Stimulated activated CD8-positive, alpha-beta memory T cell treated with anti-CD3 and anti-CD28 coated beads, Interleukin-4, amount 100 ng/mL, for 24 hours (primary cell): ENCODE measurements around the gene EHBP1L1.

Experiments used
- DNase-seq: peaks from one replicate; pipeline ENCODE4 v3.0.0-alpha.2; 2020; ENCODE audit warnings: low read depth

The EHBP1L1 gene

DNA sequence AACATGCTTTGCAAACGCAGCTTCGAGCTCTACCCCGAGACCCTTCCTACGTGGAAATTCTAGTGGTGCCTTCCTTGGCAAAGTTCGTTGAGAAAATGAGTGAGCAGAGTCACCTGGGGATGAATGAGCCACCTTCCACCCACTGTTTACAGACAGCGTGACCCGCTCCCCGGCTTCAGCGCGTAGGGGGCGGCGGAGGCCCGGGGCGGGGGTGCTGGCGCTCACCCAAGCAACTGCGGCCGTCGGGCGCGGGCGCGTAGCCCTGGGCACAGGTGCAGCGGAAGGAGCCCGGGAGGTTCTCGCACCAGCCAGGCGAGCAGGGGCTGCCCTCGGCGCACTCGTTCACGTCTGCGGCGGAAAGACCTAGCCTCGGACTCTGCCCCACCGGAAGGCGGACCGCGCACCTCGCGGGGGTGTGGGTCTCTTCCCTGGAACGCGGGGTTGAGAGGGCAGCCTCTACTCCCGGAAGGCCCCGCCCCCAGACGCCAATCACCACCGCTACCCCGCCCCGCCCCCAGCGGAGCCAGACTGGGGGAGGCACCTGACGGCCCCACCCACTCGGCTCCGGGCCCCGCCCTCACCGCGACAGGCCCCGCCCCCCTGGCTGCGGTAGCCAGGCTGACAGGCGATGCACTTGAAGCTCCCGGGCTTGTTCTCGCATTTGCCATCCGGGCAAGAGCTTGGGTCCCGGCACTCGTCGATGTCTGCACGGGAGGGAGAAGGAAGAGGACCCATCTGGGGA lies 29.5 kb upstream of the EHBP1L1 start:
- DNase-seq, result peak; percentile 97

DNA sequence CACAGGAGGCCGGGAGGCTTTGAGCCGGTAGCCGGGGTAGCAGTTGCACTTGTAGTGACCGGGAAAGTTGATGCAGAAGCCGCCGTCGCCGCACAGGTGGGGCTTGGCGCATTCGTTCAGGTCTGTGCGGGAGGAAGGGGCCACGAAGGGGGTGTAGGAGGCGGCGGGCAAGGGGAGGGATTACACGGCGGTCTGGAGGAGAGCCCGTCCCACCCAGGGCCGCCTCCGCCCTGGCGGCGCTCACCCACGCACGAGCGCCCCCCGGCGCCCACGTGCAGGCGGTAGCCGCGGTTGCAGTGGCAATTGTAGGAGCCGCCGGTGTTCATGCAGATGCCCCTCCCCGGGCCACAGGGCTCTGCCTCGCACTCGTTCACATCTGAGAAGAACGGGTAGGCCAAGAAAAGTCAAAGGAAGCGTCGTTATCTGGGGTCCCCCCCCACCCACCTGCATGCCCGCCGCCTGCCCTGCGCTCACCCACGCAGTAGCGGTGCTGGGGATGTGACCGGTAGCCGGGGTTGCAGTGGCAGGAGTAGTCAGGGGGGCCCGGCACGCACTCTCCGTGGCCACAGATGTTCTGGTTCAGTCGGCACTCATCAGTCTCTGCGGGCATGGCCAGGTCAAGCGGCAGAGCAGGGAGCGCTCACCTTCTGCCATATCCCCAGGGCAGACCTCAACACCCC lies 28.3 kb upstream of the EHBP1L1 start:
- DNase-seq, result no peak

DNA sequence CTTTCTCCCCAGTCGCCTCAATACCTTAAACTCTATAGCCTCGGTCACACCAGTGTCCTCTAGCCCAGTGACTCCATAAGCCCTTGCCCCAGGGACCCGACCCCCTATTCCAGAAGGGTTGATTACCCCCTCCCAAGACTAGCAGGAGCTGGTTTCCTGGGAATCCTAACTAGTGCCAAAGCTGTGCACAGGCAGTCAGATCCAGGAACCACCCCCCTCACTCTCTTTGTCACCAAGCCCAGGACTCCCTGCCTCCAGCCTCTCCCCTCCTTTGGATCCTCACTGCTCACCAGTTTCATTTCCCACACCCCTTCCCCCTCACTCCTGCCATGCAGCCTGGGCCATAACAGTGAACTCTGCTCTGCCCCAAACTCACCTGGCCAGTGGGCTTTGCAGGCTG lies 27.5 kb upstream of the EHBP1L1 start:
- no peak for DNase-seq

DNA sequence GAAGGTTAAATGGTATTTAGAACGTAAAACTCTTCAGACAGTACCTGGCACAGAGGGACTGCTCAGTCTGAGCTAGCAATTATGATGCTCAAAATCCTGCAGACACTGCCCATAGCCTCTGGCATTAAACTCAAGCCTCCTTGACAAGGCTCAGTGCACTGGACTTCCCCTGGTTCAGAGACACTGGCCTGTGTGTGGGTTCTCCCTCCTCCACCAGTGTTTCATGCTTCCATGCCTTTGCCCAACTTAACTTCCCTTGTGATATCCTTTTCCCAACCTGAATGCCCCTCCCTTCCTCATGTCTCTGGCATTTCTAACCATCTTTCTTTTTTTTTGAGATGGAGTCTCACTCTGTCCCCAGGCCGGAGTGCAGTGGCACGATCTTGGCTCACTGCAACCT lies 26.8 kb upstream of the EHBP1L1 start:
- no peak for DNase-seq

- no peak for DNase-seq
Observed at GRCh38 chr11:65551572-65552387, 24.1 kb upstream of the EHBP1L1 start.

DNA sequence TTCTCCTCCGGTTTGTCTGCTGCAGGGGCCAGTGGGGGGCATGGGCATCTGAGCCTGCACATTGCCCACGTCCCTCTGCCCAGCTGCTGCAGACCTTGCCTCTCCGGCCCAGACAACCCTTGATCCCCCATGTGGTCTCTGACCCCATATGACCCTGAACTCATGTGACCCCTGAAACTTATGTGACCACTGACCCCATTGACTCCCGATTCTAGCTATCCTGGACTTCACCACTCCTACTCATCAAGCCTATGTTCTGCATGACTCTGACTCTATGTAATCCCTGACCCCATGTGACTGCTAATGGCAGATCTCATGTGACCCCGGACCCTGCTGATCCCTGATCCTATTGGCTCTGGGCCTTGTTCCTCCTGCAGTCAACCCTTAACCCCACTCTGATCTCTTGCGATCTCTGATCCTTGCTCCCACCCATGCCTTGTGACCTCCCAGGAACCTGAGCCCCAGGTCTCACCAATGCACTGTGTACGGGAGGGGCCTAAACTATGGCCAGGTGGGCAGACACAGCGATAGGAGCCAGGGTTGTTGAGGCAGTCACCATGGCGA lies 23.4 kb upstream of the EHBP1L1 start:
- DNase-seq, result no peak

- DNase-seq, result no peak
Observed at GRCh38 chr11:65553301-65554001, 22.4 kb upstream of the EHBP1L1 start.

GRCh38 chr11:65554057-65554818 lies 21.6 kb upstream of the EHBP1L1 start:
- DNase-seq, result no peak

DNA sequence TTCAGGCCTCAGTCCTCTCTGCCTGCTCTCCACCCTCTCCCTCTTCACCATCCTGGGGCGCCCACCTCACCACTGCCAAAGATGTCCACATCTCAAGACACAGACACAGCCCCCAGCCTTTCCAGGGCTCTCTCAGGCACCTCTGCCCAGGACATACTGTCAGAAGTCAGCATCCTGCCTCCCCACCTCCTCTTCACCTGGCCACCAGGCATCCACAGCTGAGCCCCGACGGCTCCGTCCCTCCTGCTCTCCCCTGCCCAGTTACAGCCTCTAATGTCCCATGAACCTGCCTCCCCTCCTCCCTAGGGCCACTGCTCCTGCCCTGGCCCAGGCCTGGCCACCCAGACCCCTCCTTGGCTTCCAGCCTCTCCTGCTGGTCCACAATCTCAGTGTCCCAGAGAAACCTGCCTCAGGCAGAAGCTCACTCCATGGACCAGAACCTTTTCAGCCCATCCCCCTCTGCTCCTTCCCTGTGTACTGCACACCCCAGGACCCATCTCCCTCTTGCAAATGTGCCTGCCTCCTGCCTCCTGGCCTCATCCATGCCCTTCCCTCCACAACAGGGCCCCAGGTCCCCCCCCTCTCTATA lies 20.9 kb upstream of the EHBP1L1 start:
- no peak for DNase-seq

GRCh38 chr11:65555693-65556231 lies 20.1 kb upstream of the EHBP1L1 start:
- DNase-seq, result no peak

DNA sequence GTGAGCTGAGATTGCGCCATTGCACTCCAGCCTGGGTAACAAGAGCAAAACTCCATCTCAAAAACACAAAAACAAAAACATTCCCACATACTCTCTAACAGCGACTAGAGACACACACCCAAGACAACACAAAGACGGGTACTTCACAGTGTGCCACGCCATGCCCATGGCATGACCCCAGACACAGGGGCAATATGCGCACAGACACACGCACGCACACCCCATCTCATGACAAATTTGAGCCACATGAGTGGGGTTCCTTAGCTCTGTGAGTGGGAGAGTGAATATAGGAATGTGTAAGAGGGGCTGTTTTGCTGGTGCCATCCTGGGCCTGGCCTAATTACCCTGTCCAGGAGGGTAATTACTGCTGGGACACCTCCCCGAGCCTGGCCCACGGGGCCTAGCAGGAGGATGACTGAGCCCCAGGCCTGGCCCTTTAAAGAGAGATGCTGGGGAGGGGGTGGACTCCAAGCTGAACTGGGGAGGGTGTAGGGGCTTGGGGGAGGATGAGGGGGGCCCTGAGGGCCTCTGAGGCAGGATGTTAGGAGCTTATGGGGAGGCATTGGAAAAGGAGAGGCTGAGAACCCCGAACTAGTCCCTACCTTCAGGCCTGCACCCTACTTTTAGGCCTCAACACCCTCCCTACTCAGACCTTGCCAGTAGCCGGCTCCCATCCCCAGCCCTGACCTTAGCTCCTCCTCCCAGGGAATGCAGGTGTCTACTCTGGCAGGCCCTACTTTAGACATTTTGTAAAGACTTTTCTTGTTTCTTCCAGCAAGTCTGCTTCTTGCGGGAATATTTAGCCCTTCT lies 19.2 kb upstream of the EHBP1L1 start:
- no peak for DNase-seq

GRCh38 chr11:65557280-65558001 lies 18.4 kb upstream of the EHBP1L1 start:
- no peak for DNase-seq

DNA sequence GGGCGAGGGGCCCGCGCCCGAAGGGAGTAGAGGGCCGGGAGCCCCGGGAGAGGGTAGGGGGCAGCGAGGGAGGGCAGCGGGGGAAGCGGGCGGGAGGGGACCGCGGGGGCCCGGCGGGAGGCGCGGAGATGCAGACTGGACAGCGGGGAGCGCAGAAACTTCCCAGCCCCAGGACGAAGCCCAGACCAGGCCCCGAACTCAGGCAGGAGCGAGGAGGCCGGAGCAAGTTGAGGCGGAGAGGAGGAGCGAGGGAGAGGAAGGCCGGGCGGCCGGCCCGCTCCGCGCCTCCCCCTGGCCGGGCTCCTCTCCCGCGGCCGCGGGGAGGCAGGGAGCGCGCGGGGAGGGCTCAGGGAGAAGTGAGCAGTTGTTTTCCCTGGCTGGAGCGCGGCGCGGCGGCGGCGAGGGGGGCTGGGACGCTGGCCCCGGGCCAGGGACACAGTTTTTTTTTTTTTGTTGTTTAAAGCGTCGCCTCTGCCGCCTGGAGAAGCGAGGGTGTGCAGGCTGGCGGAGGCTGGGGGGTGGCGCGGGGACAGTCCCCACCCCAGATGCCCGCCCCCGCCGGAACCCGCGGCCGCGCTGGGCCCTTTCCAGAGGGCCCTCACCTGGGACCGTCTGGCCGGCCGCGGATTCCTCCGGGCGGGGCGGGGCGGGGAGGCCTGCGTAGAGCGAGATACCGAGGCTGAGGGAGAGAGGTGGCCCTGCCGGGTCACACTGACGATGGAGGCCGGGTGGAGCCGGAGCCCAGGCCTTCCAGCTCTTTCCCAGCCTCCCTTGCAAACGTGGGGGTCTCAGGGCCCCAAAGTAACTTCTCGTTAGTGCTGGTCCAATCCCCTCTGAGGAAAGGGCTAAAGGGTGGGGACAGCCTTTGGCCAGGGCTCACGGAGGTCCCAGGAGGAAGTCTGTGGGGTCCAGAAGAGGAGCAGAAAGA lies 17.6 kb upstream of the EHBP1L1 start, which contains the start of gene LTBP3:
TSS of gene LTBP3 (minus strand) at position 358 of the 928 bp plus-strand sequence. CDS start 400 bp downstream, outside the sequence.
- DNase-seq, result no peak

- no peak for DNase-seq
Observed at GRCh38 chr11:65558930-65559509, 16.8 kb upstream of the EHBP1L1 start.

DNA sequence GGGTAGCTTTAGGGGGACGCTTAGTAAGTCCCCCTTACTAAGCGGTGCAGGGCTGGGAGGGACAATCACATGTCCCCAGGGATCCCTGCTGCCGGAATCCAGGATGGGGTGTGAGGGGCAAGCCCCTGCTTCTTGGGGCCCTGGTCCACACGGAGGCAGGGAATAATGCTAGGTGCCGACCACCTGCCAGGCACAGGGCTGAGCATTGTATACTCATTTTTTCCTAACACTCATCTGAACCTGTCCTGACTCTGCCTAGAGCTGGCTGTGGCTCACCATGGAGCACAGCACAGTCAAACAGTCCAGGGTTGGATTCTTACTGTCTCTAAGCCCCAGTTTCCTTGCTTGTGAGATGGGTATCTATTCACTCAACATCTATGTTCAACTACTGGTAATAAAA lies 16.3 kb upstream of the EHBP1L1 start:
- DNase-seq, result no peak

DNA sequence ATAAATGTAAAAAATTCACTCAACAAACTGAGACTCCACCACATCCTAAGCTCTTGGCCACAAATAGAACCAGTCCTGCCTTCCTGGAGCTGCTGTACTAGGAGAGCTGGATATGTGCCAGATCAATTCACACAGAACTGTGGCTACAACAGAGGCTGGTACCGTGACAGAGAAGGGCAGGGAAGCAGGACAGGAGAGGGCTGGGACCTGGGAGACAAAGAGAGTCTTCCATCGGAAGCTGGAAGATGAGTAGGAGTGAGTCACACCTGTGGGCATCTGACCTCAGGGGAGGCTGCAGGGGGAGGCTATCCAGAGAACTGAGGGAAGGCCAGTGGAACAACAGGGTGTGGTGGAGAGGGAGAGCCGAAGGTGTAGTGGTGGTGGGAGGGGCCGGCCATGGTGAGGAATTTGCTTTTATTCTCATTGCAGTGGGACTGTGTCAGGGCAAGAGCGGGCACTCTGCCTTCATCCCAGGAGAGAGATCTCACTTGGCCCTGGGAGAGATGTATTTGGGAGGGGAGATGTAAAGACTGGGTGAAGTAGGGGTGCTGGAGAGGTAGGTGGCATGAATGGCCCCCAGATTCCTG lies 15.8 kb upstream of the EHBP1L1 start:
- DNase-seq, result no peak
